ENCODE measurements around the gene RAC2. TPM values are rescaled to one million over a fixed set of nuclear protein-coding genes. Genes with fewer than 3 reads are reported as not detected.

Gene RAC2
- total RNA-seq, 1 donor from 2014 or later, result not detected

DNA sequence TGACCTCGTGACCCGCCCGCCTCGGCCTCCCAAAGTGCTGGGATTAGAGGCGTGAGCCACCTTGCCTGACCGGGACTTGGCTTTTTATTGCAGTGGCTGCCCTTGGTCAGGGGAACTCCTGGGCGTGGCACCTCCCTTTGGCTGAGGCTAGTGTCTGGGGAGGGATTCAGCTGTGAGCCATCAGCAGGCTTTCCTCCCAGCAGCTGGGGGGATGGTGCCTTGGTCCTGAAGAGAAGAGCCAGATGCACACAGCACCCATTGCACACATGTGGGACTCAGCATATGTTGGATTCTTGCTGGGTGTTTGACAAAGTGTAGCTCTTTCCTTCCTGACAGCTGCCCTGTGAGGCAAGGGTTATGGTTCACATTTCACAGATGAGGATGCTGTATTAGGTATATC lies 46.7 kb upstream of the RAC2 start:
- Mint-ChIP-seq H3K4me1 (ENCODE audit: low read depth, unreplicated experiment) (peaks cover 6% of the 10 kb centered on the region), H3K36me3 (ENCODE audit: unreplicated experiment) (no peaks in the 10 kb centered on the region), H3K9me3 (ENCODE audit: unreplicated experiment) (peaks cover 12% of the 10 kb centered on the region), H3K27me3 (ENCODE audit: unreplicated experiment) (peaks cover 15% of the 10 kb centered on the region), H3K27ac (ENCODE audit: unreplicated experiment) (peak overlapping the region; percentile 80), H3K4me3 (ENCODE audit: unreplicated experiment) (peak overlapping the region; percentile 5)
- TF ChIP-seq, protein P1, sequence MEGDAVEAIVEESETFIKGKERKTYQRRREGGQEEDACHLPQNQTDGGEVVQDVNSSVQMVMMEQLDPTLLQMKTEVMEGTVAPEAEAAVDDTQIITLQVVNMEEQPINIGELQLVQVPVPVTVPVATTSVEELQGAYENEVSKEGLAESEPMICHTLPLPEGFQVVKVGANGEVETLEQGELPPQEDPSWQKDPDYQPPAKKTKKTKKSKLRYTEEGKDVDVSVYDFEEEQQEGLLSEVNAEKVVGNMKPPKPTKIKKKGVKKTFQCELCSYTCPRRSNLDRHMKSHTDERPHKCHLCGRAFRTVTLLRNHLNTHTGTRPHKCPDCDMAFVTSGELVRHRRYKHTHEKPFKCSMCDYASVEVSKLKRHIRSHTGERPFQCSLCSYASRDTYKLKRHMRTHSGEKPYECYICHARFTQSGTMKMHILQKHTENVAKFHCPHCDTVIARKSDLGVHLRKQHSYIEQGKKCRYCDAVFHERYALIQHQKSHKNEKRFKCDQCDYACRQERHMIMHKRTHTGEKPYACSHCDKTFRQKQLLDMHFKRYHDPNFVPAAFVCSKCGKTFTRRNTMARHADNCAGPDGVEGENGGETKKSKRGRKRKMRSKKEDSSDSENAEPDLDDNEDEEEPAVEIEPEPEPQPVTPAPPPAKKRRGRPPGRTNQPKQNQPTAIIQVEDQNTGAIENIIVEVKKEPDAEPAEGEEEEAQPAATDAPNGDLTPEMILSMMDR (IDR thresholded peaks at IDR 0.05; ENCODE audit: partially characterized antibody, unreplicated experiment), result no peak
- peak; percentile 59 for DNase-seq

DNA sequence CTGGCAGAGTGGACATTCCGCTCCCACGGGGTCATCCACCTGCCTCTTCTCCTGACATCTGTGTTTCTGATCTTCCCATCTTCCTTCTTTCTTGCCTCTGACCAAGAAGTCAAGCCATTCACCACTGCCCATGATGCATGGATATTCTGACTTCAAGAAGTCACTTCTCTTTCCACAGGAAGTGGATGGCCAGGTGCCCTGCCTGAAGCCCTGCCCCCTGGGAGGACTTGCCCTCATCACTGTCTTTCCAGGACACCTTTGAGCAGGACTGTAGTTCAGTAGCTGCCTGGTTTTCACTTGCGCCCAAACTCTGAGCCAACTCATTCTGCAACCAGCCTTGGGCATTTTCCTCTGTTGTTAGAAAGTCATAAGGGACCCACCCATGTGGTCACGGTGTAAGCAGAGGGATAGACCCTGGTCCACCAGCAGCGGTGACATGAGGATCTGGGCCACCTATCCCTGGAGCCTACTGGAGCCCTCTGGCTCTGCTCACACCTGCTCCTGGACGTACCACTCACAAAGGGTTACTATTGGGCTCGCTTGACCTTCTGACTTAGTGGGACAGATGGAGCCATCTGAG lies 45.2 kb upstream of the RAC2 start:
- no peaks in the 10 kb centered on the region for H3K36me3 Mint-ChIP-seq (ENCODE audit: unreplicated experiment)
- H3K27me3 Mint-ChIP-seq (ENCODE audit: unreplicated experiment), result peaks cover 15% of the 10 kb centered on the region
- H3K27ac Mint-ChIP-seq (ENCODE audit: unreplicated experiment), result no peak overlapping the region
- H3K9me3 Mint-ChIP-seq (ENCODE audit: unreplicated experiment), result peaks cover 16% of the 10 kb centered on the region
- no peak for DNase-seq
- TF ChIP-seq, protein P1 (IDR thresholded peaks at IDR 0.05; ENCODE audit: partially characterized antibody, unreplicated experiment), result no peak
- H3K4me3 Mint-ChIP-seq (ENCODE audit: unreplicated experiment), result no peak overlapping the region
- H3K4me1 Mint-ChIP-seq (ENCODE audit: low read depth, unreplicated experiment), result peaks cover 8% of the 10 kb centered on the region

DNA sequence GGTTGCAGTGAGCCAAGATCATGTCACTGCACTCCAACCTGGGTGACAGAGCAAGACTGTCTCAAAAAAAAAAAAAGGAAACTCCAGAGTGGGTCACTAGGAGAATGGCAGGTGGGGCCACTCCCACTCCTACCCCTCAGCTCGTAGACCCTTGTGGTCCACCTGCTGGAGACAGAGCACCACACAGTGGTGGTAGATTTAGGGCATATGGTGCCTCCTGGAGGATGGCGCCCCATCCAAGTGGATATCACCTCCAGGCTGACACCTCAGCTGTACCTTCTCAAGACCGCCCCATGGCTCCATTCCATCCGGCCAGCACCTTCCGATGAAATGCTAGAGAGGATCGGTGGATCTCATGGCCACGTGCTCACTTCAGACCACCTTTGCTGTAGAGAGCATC lies 44.5 kb upstream of the RAC2 start:
- H3K4me1 Mint-ChIP-seq (ENCODE audit: low read depth, unreplicated experiment), result peaks cover 12% of the 10 kb centered on the region
- TF ChIP-seq, protein P1 (IDR thresholded peaks at IDR 0.05; ENCODE audit: partially characterized antibody, unreplicated experiment), result no peak
- no peak overlapping the region for H3K27ac Mint-ChIP-seq (ENCODE audit: unreplicated experiment)
- H3K27me3 Mint-ChIP-seq (ENCODE audit: unreplicated experiment), result peaks cover 15% of the 10 kb centered on the region
- no peaks in the 10 kb centered on the region for H3K36me3 Mint-ChIP-seq (ENCODE audit: unreplicated experiment)
- DNase-seq, result no peak
- peaks cover 16% of the 10 kb centered on the region for H3K9me3 Mint-ChIP-seq (ENCODE audit: unreplicated experiment)
- H3K4me3 Mint-ChIP-seq (ENCODE audit: unreplicated experiment), result no peak overlapping the region

DNA sequence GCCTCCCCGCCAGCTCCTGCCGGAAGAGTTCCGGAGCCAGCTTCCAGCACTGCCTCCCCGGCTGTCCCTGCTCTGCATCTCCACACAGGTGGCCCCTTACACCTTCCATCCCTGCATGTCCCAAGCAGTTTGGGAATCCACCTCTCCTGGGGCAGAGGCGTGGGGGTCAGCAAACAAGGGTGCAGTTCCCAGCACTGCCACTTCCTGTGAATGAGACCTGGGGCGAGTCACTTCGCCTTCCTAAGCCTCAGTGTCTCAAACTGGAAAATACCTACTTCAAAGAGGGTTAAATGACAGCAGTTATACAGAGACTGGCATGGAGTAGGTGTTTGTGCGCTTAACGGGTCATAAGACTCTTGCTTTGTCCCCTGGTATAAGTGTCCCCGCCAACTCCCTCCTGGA lies 43.5 kb upstream of the RAC2 start:
- no peak overlapping the region for H3K4me3 Mint-ChIP-seq (ENCODE audit: unreplicated experiment)
- peaks cover 15% of the 10 kb centered on the region for H3K27me3 Mint-ChIP-seq (ENCODE audit: unreplicated experiment)
- no peak overlapping the region for H3K27ac Mint-ChIP-seq (ENCODE audit: unreplicated experiment)
- TF ChIP-seq, protein P1 (IDR thresholded peaks at IDR 0.05; ENCODE audit: partially characterized antibody, unreplicated experiment), result no peak
- H3K36me3 Mint-ChIP-seq (ENCODE audit: unreplicated experiment), result no peaks in the 10 kb centered on the region
- no peak for DNase-seq
- peaks cover 16% of the 10 kb centered on the region for H3K9me3 Mint-ChIP-seq (ENCODE audit: unreplicated experiment)
- peaks cover 12% of the 10 kb centered on the region for H3K4me1 Mint-ChIP-seq (ENCODE audit: low read depth, unreplicated experiment)

DNA sequence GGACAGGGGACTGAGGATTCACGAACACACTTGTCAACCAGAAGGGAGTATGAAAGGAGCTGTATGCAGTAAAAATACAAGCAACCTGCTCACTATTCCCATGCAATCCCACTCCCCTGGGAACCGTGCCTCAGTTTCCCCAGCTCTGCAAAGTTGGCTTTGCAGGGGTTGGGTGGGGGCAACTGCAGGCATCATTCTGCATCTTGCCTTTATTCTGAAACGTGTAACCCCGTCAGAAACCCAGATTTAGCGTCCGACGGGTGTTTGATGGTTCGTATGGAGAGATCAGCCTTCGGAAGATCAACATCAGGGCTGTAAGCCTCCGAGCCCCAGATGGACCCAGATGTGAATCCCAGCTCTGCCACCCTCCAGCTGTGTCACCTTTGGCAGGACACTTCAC lies 41.9 kb upstream of the RAC2 start:
- Mint-ChIP-seq H3K9me3 (ENCODE audit: unreplicated experiment) (peaks cover 14% of the 10 kb centered on the region), H3K4me1 (ENCODE audit: low read depth, unreplicated experiment) (peaks cover 10% of the 10 kb centered on the region), H3K4me3 (ENCODE audit: unreplicated experiment) (no peak overlapping the region), H3K36me3 (ENCODE audit: unreplicated experiment) (peaks cover 5% of the 10 kb centered on the region), H3K27me3 (ENCODE audit: unreplicated experiment) (peaks cover 15% of the 10 kb centered on the region), H3K27ac (ENCODE audit: unreplicated experiment) (no peak overlapping the region)
- DNase-seq, result no peak
- TF ChIP-seq, protein P1 (IDR thresholded peaks at IDR 0.05; ENCODE audit: partially characterized antibody, unreplicated experiment), result no peak
